Measurements from ENCODE around the gene CACNA2D2. TPM values are rescaled to one million over a fixed set of nuclear protein-coding genes. Genes with fewer than 3 reads are reported as not detected.

The CACNA2D2 gene
- total and polyA plus RNA-seq, 2 of the 4 experiments (the other 2 are of a cell fraction): 0.15 TPM; not detected in 1

DNA sequence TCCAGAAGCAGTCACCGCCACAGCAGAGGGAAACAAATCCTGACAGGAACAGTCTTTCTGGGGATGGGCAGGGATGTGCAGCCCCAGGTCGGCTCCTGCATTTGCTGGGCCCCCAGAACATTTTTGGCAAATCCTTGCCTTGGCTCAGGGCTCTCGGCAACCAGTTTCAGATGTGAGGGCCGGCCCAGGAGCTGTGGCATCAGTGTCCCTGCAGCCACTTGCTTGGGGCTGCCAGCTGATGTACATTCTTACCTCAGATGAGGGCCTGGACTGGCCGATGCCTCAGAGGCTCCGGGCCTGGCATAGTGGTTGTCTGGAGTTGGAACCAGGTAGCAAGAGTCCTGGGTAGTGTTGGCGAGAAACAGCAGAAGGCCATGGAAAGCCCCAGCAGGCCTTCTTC is 148.6 kb downstream of the CACNA2D2 start:
- peaks cover 16 to 75% of the 10 kb centered on the region in 2 experiments for H3K79me1 ChIP-seq (ENCODE audit: low read depth in 1 of 2, low read length in 2 of 2)
- H2AK5ac ChIP-seq (ENCODE audit: low read depth, low read length): no peak overlapping the region
- CTCF ChIA-PET: no interaction called here
- intact Hi-C loops (cut with micrococcal nuclease): no loop called here
- ATAC-seq (ENCODE audit: low read depth) (no peak), DNase-seq (no peak)
- no peak overlapping the region for H2BK5ac ChIP-seq (ENCODE audit: low read depth, low read length, poor library complexity, severe bottlenecking)
- BruUV-seq (replicated peaks): no TSS peak
- H3K9me1 ChIP-seq (ENCODE audit: insufficient read depth, low read length): peaks cover 20% of the 10 kb centered on the region
- H3K9ac ChIP-seq (ENCODE audit: low read depth, low read length): no peak overlapping the region
- no peak overlapping the region for H4K5ac ChIP-seq (ENCODE audit: low read depth, low read length)
- H2AFZ ChIP-seq (replicated peaks; ENCODE audit: low read length, poor library complexity): no peak overlapping the region
- H2BK20ac ChIP-seq (ENCODE audit: low read depth, low read length): no peak overlapping the region
- no peak overlapping the region for H3K18ac ChIP-seq (ENCODE audit: low read depth, low read length)
- no peak overlapping the region for H2AK9ac ChIP-seq (replicated peaks; ENCODE audit: low read depth, low read length, poor library complexity)
- POLR2A ChIA-PET (ENCODE audit: unreplicated experiment): interaction anchor here (0.5 kb wide), 1 partner anchor 10 kb away, joined by 4 read pairs; no protein-coding TSS in a partner anchor
- in situ Hi-C loops (cut with MboI; ENCODE audit: low sequenced_read_pairs): no loop called here
- H4K8ac ChIP-seq (ENCODE audit: low read depth in 2 of 2, low read length in 2 of 2): no peak overlapping the region
- WGBS, 2 experiments (ENCODE audit: extremely low coverage in 2 of 2, insufficient read length in 1 of 2): 88% methylated on average over 1 of the region's 7 CpGs; no CpG with 5 or more reads in 1 of the 2 experiments
- no peak overlapping the region for H4K91ac ChIP-seq (ENCODE audit: insufficient read depth, low read depth, low read length)
- H2BK120ac ChIP-seq (ENCODE audit: low read depth, low read length): no peak overlapping the region
- H3K27ac ChIP-seq (ENCODE audit: insufficient read depth, low read length): no peak overlapping the region
- H3K14ac ChIP-seq (replicated peaks; ENCODE audit: low read depth, low read length): no peak overlapping the region
- H3K4ac ChIP-seq (ENCODE audit: low read depth, low read length): no peak overlapping the region
- H3K56ac ChIP-seq (ENCODE audit: extremely low read depth, insufficient read depth, low read length): no peak overlapping the region
- no peak overlapping the region for H2BK15ac ChIP-seq (ENCODE audit: low read depth, low read length)
- H3K36me3 ChIP-seq (ENCODE audit: control insufficient read depth, insufficient read depth, low read length): peaks cover 44% of the 10 kb centered on the region
- TF ChIP-seq FOS (IDR thresholded peaks at IDR 0.05; ENCODE audit: low read depth, low read length): no peak
- no peak for TF ChIP-seq BHLHE40 (IDR thresholded peaks at IDR 0.05; ENCODE audit: low read depth, low read length)
- no peak for TF ChIP-seq MXI1 (IDR thresholded peaks at IDR 0.05; ENCODE audit: borderline replicate concordance, low read depth, low read length)
- no peak for TF ChIP-seq RAD21 (IDR thresholded peaks at IDR 0.05; ENCODE audit: low read length)
- no peak for TF ChIP-seq RCOR1 (IDR thresholded peaks at IDR 0.05; ENCODE audit: insufficient replicate concordance, low read length)
- TF ChIP-seq, protein P1, sequence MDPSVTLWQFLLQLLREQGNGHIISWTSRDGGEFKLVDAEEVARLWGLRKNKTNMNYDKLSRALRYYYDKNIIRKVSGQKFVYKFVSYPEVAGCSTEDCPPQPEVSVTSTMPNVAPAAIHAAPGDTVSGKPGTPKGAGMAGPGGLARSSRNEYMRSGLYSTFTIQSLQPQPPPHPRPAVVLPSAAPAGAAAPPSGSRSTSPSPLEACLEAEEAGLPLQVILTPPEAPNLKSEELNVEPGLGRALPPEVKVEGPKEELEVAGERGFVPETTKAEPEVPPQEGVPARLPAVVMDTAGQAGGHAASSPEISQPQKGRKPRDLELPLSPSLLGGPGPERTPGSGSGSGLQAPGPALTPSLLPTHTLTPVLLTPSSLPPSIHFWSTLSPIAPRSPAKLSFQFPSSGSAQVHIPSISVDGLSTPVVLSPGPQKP (IDR thresholded peaks at IDR 0.05; ENCODE audit: borderline replicate concordance, low read depth, low read length): no peak
- TF ChIP-seq, protein P2, sequence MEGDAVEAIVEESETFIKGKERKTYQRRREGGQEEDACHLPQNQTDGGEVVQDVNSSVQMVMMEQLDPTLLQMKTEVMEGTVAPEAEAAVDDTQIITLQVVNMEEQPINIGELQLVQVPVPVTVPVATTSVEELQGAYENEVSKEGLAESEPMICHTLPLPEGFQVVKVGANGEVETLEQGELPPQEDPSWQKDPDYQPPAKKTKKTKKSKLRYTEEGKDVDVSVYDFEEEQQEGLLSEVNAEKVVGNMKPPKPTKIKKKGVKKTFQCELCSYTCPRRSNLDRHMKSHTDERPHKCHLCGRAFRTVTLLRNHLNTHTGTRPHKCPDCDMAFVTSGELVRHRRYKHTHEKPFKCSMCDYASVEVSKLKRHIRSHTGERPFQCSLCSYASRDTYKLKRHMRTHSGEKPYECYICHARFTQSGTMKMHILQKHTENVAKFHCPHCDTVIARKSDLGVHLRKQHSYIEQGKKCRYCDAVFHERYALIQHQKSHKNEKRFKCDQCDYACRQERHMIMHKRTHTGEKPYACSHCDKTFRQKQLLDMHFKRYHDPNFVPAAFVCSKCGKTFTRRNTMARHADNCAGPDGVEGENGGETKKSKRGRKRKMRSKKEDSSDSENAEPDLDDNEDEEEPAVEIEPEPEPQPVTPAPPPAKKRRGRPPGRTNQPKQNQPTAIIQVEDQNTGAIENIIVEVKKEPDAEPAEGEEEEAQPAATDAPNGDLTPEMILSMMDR (conservative IDR thresholded peaks at IDR 0.05; ENCODE audit: low read depth, low read length): no peak
- TF ChIP-seq, protein P3, sequence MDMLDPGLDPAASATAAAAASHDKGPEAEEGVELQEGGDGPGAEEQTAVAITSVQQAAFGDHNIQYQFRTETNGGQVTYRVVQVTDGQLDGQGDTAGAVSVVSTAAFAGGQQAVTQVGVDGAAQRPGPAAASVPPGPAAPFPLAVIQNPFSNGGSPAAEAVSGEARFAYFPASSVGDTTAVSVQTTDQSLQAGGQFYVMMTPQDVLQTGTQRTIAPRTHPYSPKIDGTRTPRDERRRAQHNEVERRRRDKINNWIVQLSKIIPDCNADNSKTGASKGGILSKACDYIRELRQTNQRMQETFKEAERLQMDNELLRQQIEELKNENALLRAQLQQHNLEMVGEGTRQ (IDR thresholded peaks at IDR 0.05; ENCODE audit: low read depth, low read length): no peak
- TF ChIP-seq POLR2A (IDR thresholded peaks at IDR 0.05; ENCODE audit: low read depth, low read length): no peak
- no peak for TF ChIP-seq NFE2L2 (IDR thresholded peaks at IDR 0.05; ENCODE audit: low read depth, low read length)
- no peak for TF ChIP-seq CEBPB (IDR thresholded peaks at IDR 0.05; ENCODE audit: low read depth, low read length)
- TF ChIP-seq SMC3 (IDR thresholded peaks at IDR 0.05; ENCODE audit: low read depth, low read length): no peak
- no peak for TF ChIP-seq MAZ (IDR thresholded peaks at IDR 0.05; ENCODE audit: borderline replicate concordance, low read depth, low read length)
- TF ChIP-seq CHD1 (IDR thresholded peaks at IDR 0.05; ENCODE audit: low read depth, low read length): no peak
- TF ChIP-seq MAFK (IDR thresholded peaks at IDR 0.05; ENCODE audit: low read depth, low read length): no peak
- no peak for TF ChIP-seq RFX5 (IDR thresholded peaks at IDR 0.05; ENCODE audit: low read depth, low read length)
- H3K23ac ChIP-seq (ENCODE audit: low read depth, low read length): no peak overlapping the region
- H4K20me1 ChIP-seq (ENCODE audit: insufficient read depth, low read length): peaks cover 53% of the 10 kb centered on the region
- H3K4me2 ChIP-seq (ENCODE audit: low read depth, low read length): no peak overlapping the region
- no peaks in the 10 kb centered on the region for H3K27me3 ChIP-seq (ENCODE audit: control insufficient read depth, insufficient read depth, low read length)
- dilution Hi-C loops (cut with HindIII; ENCODE audit: low sequenced_read_pairs, unreplicated experiment): no loop called here
- H3K9me3 ChIP-seq (ENCODE audit: control insufficient read depth, insufficient read depth, low read length): no peaks in the 10 kb centered on the region
- peaks cover 32% of the 10 kb centered on the region for H3K4me1 ChIP-seq (ENCODE audit: control insufficient read depth, insufficient read depth, low read length)
- H3K4me3 ChIP-seq (ENCODE audit: insufficient read depth, low read depth, low read length): no peak overlapping the region
